22Rv1 (cell line): ENCODE results near the gene SMYD3.

Experiments
- H3K27ac ChIP-seq: fragments of 450-650 bp; 2 replicates; pipeline ENCODE4 v1.5.1; 2017
- ZFX ChIP-seq: fragments of 450-650 bp; IDR thresholded peaks from 2 replicates; pipeline ENCODE4 v1.6.1; 2017; ENCODE audit warnings: antibody characterized with exemption, borderline replicate concordance
- TF ChIP-seq, protein P1 (sequence below): fragments of 450-650 bp; IDR thresholded peaks from 2 replicates; pipeline ENCODE4 v1.5.1; 2017; ENCODE audit warnings: mild to moderate bottlenecking

SMYD3 gene

DNA sequence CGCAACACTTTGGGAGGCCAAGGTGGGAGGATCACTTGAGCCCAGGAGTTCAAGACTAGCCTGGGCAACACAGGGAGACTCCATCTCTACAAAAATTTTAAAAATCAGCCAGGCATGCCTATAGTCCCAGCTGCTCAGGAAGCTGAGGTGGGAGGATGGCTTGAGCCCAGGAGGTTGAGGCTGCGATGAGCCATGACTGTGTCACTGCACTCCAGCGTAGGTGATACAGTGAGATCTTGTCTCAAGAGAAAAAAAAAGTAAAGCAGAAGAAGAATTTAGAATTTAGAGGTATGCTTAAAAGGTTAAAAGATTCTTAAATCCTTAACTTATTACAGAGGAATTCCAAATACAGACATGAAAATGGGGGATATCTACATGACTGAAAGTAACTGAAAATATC is 79.5 kb downstream of the SMYD3 start:
- no peak overlapping the region for H3K27ac ChIP-seq

DNA sequence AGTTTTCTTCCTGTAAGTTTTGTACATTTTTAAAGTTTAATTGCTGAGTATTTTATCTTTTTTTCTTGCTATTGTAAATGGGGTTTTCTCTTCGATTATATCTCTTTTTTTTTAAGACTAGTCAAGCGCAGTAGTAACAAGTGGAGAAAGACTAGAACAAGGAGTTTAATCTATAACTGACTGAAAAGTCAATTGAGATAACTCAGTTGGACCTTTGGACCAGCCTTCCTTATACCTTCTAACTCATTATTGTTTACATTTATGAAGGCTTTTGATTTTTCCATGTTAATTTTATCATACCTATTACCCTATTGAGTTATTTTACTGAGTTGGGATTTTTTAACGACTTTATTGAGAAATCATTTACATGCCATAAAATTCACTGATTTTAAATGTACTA is 81.2 kb downstream of the SMYD3 start:
- H3K27ac ChIP-seq = no peak overlapping the region

More for the DNA sequence above, 79.5 kb downstream of the SMYD3 start:
- no peak for TF ChIP-seq ZFX
- TF ChIP-seq, protein P1, sequence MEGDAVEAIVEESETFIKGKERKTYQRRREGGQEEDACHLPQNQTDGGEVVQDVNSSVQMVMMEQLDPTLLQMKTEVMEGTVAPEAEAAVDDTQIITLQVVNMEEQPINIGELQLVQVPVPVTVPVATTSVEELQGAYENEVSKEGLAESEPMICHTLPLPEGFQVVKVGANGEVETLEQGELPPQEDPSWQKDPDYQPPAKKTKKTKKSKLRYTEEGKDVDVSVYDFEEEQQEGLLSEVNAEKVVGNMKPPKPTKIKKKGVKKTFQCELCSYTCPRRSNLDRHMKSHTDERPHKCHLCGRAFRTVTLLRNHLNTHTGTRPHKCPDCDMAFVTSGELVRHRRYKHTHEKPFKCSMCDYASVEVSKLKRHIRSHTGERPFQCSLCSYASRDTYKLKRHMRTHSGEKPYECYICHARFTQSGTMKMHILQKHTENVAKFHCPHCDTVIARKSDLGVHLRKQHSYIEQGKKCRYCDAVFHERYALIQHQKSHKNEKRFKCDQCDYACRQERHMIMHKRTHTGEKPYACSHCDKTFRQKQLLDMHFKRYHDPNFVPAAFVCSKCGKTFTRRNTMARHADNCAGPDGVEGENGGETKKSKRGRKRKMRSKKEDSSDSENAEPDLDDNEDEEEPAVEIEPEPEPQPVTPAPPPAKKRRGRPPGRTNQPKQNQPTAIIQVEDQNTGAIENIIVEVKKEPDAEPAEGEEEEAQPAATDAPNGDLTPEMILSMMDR = no peak

DNA sequence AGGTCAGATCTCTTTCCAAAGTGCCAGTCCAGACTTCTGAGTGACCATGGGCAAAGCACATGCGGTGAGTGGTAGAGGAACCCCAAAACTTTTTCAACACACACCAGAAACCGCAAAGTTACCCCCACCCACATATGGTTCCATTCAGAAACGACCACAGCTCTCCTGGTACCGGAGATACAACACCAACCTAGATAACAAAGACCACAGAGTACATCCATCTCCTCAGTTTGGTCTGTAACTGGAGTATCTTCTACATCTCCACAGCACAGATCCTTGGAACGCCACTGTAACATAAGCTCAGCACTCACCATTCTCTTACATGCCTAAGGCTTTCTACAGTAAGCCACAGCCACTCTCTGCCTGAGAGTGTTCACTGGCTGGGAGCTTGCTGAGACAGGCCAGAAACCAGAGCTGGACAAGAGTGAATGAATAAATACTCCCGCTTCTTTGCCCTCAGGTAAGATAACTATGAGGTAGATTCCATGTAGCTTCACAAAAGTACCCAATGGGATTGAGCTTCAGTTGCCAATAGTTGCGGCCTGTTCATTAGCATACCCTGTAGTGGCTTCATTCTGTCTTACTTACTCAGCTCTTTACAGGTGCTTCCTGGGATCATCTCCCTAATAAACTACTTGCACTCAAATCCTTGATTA is 81.8 kb downstream of the SMYD3 start:
- TF ChIP-seq, protein P1 = no peak
- TF ChIP-seq ZFX = no peak
- H3K27ac ChIP-seq = no peak overlapping the region

More for the DNA sequence above, 81.2 kb downstream of the SMYD3 start:
- no peak for TF ChIP-seq ZFX
- TF ChIP-seq, protein P1 = no peak

DNA sequence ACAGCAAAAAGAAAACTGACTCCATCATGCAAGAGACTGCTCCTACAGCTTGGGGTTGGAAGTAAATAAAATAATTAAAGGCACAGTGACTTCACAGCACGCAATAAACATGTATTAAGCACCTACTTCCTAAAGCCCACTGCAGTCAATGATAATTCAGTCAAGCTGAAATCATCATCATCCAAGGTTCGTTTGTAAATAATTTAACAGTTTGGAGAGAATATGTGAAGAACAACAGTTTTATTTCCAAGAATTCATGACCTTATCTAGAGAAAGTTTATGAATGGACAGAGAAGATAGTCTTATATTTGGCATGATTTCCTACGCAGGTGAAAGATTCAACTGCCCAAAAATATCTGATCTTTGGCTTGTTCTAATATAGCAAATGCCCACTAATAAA is 86.8 kb downstream of the SMYD3 start:
- TF ChIP-seq, protein P1 = no peak
- no peak overlapping the region for H3K27ac ChIP-seq

DNA sequence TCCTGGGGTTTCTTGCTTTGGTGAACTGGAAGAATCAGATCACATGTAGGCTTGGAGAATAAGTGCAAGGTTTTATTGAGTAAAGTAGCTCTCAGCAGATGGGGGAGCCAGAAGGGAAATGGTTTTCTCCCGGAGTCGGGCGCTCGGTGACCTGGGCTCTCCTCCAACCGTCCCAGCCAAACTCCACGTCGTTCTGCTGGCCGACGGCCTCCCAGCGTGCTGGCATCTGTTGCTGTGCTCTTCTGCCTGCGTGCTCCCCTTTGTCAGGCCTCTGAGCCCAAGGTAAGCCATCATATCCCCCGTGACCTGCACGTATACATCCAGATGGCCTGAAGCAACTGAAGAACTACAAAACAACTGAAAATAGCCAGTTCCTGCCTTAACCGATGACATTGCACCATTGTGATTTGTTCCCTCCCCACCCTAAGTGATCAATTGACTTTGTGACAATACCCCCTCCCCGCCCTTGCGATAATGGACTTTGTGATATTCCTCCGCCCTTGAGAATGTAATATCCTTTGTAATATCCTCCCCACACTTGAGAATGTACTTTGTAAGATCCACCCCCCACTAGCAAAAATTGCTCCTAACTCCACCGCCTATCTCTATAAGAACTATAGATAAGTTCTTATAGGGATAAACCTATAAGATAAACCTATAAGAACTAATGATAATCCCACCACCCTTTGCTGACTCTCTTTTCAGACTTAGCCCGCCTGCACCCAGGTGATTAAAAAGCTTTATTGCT is 88.3 kb downstream of the SMYD3 start:
- H3K27ac ChIP-seq = no peak overlapping the region
- TF ChIP-seq, protein P1 = no peak
- TF ChIP-seq ZFX = no peak

DNA sequence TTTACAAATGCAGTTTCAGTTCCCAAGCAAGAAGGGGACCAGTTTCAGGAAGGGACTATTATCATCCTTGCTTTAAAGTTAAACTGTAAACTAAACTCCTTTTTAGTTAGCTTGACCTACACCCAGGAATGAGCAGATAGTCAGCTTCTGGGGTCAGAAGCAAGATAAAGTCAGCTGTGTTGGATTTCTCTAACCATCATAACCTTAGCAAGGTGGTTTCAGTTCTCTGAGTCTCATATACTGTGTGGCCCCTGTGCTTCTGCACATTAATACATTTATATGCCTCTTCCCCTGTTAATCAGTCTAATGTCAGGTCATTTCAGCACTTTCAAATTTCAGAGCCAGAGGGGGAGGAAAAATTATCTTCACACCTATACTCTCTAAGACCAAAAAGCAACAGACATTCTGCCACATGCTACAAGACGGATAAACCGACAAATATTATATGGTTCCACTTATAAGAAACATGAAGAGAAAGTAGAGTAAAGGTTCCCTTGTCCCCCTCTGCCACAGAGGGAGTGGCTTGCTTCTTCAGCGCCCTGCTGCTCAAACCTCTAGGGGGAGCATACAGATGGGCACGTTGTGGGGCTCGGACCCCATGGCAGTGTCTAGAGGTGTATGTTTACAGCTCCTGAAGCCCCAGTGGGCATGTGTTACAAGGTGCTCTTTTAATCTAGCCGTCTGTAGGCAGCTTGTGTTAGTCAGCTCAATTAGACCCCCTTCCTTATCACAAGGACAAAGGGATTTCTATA is 89.1 kb downstream of the SMYD3 start:
- TF ChIP-seq, protein P1 = 0 out of 2 replicates have a peak, but pooled peaks have one; percentile 11
- TF ChIP-seq ZFX = no peak
- H3K27ac ChIP-seq = no peak overlapping the region
